Measurements from ENCODE around the gene MARCKSL1. TPM values are rescaled to one million over a fixed set of nuclear protein-coding genes. Genes with fewer than 3 reads are reported as not detected.
"Not testable (repeated sequence)": the region's sequence is repeated elsewhere in the genome, so short reads cannot be mapped to it uniquely, and the experiment has no call there.

Gene MARCKSL1
- total RNA-seq, 2 experiments from 2014 or later, result 23.4 to 23.6 TPM

DNA sequence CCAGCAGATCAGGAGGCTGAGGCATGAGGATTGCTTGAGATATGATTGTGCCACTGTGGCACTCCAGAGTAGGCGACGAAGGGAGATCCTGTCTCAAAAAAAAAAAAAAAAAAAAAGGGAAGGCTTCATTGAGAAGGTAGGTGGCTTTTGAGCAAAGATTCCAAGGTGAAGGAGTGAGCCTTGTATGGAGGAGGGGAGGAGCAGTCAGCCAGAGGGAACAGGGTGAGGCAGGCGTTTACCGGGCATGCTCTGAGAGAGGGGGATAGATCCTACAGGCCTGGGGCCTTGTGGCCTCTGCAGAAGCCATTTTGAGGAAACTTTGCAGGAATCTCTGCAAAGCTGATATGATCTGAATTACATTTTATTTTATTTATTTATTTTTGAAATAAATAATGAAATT is 49.3 kb downstream of the MARCKSL1 start:
- no peak for TF ChIP-seq CTCF (IDR thresholded peaks at IDR 0.05)
- peaks cover 23% of the 10 kb centered on the region for H3K4me1 ChIP-seq (ENCODE audit: insufficient read depth, low read length)
- Mint-ChIP-seq H3K36me3 (ENCODE audit: low read depth) (peaks cover 56% of the 10 kb centered on the region), H3K9me3 (no peaks in the 10 kb centered on the region), H3K4me1 (ENCODE audit: low read depth) (peaks cover 15% of the 10 kb centered on the region), H3K27ac (no peak overlapping the region), H3K27me3 (no peaks in the 10 kb centered on the region), H3K4me3 (peak overlapping the region; percentile 30)
- ChIA-PET POLR2A (interaction anchor here (1.0 to 9.2 kb wide), 3 partner anchors 8 to 49 kb away, joined by 3 to 175 read pairs (median 4); partner anchors contain the start of genes FAM167B, LCK and MARCKSL1), CTCF (no interaction called here)
- no peak overlapping the region for H3K27ac ChIP-seq (ENCODE audit: low read depth in 1 of 2, low read length in 2 of 2)
- ATAC-seq (ENCODE audit: poor library complexity) (no peak), DNase-seq (no peak)
- no peaks in the 10 kb centered on the region for H3K9me3 ChIP-seq (ENCODE audit: control insufficient read depth in 1 of 2, insufficient read depth in 1 of 2, low read length in 2 of 2)
- H3K27me3 ChIP-seq (ENCODE audit: control insufficient read depth in 1 of 2, insufficient read depth in 2 of 2, low read length in 2 of 2), result no peaks in the 10 kb centered on the region
- intact Hi-C loops (cut with DNase I, micrococcal nuclease), result no loop called here
- no peak overlapping the region for H3K4me3 ChIP-seq (ENCODE audit: low read length)
- H3K36me3 ChIP-seq (ENCODE audit: insufficient read depth, low read length), result peaks cover 50% of the 10 kb centered on the region

DNA sequence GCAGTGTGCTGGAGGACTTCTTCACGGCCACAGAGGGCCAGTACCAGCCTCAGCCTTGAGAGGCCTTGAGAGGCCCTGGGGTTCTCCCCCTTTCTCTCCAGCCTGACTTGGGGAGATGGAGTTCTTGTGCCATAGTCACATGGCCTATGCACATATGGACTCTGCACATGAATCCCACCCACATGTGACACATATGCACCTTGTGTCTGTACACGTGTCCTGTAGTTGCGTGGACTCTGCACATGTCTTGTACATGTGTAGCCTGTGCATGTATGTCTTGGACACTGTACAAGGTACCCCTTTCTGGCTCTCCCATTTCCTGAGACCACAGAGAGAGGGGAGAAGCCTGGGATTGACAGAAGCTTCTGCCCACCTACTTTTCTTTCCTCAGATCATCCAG is 50.4 kb downstream of the MARCKSL1 start:
- ChIA-PET POLR2A (interaction anchor here (0.5 to 9.2 kb wide), 2 partner anchors 34 to 156 kb away, joined by 4 to 175 read pairs; partner anchors contain the start of genes FAM167B and LCK), CTCF (no interaction called here)
- no peak overlapping the region for H3K4me3 Mint-ChIP-seq
- no peaks in the 10 kb centered on the region for H3K9me3 Mint-ChIP-seq
- ATAC-seq (ENCODE audit: poor library complexity) (no peak), DNase-seq (no peak)
- peaks cover 12% of the 10 kb centered on the region for H3K4me1 ChIP-seq (ENCODE audit: insufficient read depth, low read length)
- intact Hi-C loops (cut with DNase I, micrococcal nuclease), result no loop called here
- H3K27ac Mint-ChIP-seq, result no peak overlapping the region
- H3K4me3 ChIP-seq (ENCODE audit: low read length), result no peak overlapping the region
- H3K27ac ChIP-seq (ENCODE audit: low read depth in 1 of 2, low read length in 2 of 2), result no peak overlapping the region
- peaks cover 6% of the 10 kb centered on the region for H3K4me1 Mint-ChIP-seq (ENCODE audit: low read depth)
- TF ChIP-seq CTCF (IDR thresholded peaks at IDR 0.05), result no peak
- peaks cover 61% of the 10 kb centered on the region for H3K36me3 ChIP-seq (ENCODE audit: insufficient read depth, low read length)
- H3K36me3 Mint-ChIP-seq (ENCODE audit: low read depth), result peaks cover 67% of the 10 kb centered on the region
- H3K27me3 ChIP-seq (ENCODE audit: control insufficient read depth in 1 of 2, insufficient read depth in 2 of 2, low read length in 2 of 2), result no peaks in the 10 kb centered on the region
- H3K27me3 Mint-ChIP-seq, result no peaks in the 10 kb centered on the region
- no peaks in the 10 kb centered on the region for H3K9me3 ChIP-seq (ENCODE audit: control insufficient read depth in 1 of 2, insufficient read depth in 1 of 2, low read length in 2 of 2)

GRCh38 chr1:32284777-32285176 is 51.3 kb downstream of the MARCKSL1 start:
- H3K36me3 Mint-ChIP-seq (ENCODE audit: low read depth), result peaks cover 76% of the 10 kb centered on the region
- CTCF ChIA-PET, result interaction anchor here (0.6 kb wide), 1 partner anchor 57 kb away, joined by 4 read pairs; no protein-coding TSS in a partner anchor
- ATAC-seq (ENCODE audit: poor library complexity); H3K9me3 ChIP-seq (ENCODE audit: control insufficient read depth in 1 of 2, insufficient read depth in 1 of 2, low read length in 2 of 2); H3K27me3 ChIP-seq (ENCODE audit: control insufficient read depth in 1 of 2, insufficient read depth in 2 of 2, low read length in 2 of 2); H3K27ac ChIP-seq (ENCODE audit: low read depth in 1 of 2, low read length in 2 of 2); H3K4me3 ChIP-seq (ENCODE audit: low read length); DNase-seq; H3K4me3 Mint-ChIP-seq; H3K27me3 Mint-ChIP-seq; intact Hi-C loops (cut with DNase I, micrococcal nuclease); H3K9me3 Mint-ChIP-seq; H3K4me1 ChIP-seq (ENCODE audit: insufficient read depth, low read length); H3K4me1 Mint-ChIP-seq (ENCODE audit: low read depth): not testable (repeated sequence)
- POLR2A ChIA-PET, result interaction anchor here (1.6 to 9.2 kb wide), 2 partner anchors 33 to 43 kb away, joined by 4 to 175 read pairs; partner anchors contain the start of genes FAM167B and LCK
- peak overlapping the region; percentile 27 for H3K27ac Mint-ChIP-seq
- H3K36me3 ChIP-seq (ENCODE audit: insufficient read depth, low read length), result peaks cover 70% of the 10 kb centered on the region

Other genes starting within 250 kb of the MARCKSL1 start
- gene KPNA6, start 228.2 kb downstream of the MARCKSL1 start, total RNA-seq, result 10 to 100 TPM; 47.1 to 47.8 TPM
- 1 to 10 TPM; 6.3 to 6.4 TPM for gene TXLNA, start 156.6 kb downstream of the MARCKSL1 start, total RNA-seq
- gene CCDC28B, start 135.6 kb downstream of the MARCKSL1 start, total RNA-seq, result 1 to 10 TPM; 4.0 to 5.7 TPM
- 1 to 10 TPM; 2.4 to 3.2 TPM for gene IQCC, start 130.6 kb downstream of the MARCKSL1 start, total RNA-seq
- under 1 TPM in 1 of 2 experiments, not detected in 1; 0.14 TPM for gene DCDC2B, start 127.1 kb downstream of the MARCKSL1 start, total RNA-seq
- 10 to 100 TPM; 11.5 to 12.8 TPM for gene TMEM234, start 113.9 kb downstream of the MARCKSL1 start, total RNA-seq
- 100 to 1,000 TPM; 103 to 110 TPM for gene EIF3I, start 113.8 kb downstream of the MARCKSL1 start, total RNA-seq
- under 1 TPM; 0.38 to 0.45 TPM for gene FAM167B, start 89.0 kb downstream of the MARCKSL1 start, total RNA-seq
- gene LCK, start 85.0 kb downstream of the MARCKSL1 start, total RNA-seq, result 100 to 1,000 TPM; 187 to 188 TPM
- 10 to 100 TPM; 56.9 to 61.0 TPM for gene HDAC1, start 44.1 kb downstream of the MARCKSL1 start, total RNA-seq
- gene FAM229A, start 26.3 kb upstream of the MARCKSL1 start, total RNA-seq, result 10 to 100 TPM; 38.0 to 38.6 TPM
- gene TSSK3, start 26.3 kb upstream of the MARCKSL1 start, total RNA-seq, result under 1 TPM in 1 of 2 experiments, not detected in 1; 0.98 TPM
- gene BSDC1, start 58.2 kb upstream of the MARCKSL1 start, total RNA-seq, result 100 to 1,000 TPM; 186 to 190 TPM
- gene ZBTB8B, start 128.8 kb upstream of the MARCKSL1 start, total RNA-seq, result not detected
- gene ZBTB8A, start 203.2 kb upstream of the MARCKSL1 start, total RNA-seq, result not detected

All from CD4-positive, alpha-beta T cell (primary cell).